HepG2 (cell line): ENCODE measurements around the gene ATE1. TPM values are rescaled to one million over a fixed set of nuclear protein-coding genes. Genes with fewer than 3 reads are reported as not detected.

ENCODE experiments used
- CERS6 ChIP-seq: sonication (generic); formaldehyde crosslinking; IDR thresholded peaks from 2 replicates; pipeline ENCODE4 v1.5.0; 2020; ENCODE audit warnings: missing genetic modification reagents
- ETV6 ChIP-seq: sonication (generic); formaldehyde crosslinking; conservative IDR thresholded peaks from 2 replicates; pipeline ENCODE4 v1.4.0; 2020; ENCODE audit warnings: missing genetic modification reagents
- ISL2 ChIP-seq: sonication (generic); formaldehyde crosslinking; IDR thresholded peaks from 2 replicates; pipeline ENCODE4 v1.5.0; 2020; ENCODE audit warnings: missing genetic modification reagents
- KMT2A ChIP-seq: sonication (generic); formaldehyde crosslinking; IDR thresholded peaks from 2 replicates; pipeline ENCODE4 v1.4.0; 2020; ENCODE audit warnings: missing genetic modification reagents
- MTERF4 ChIP-seq: sonication (generic); formaldehyde crosslinking; IDR thresholded peaks from 2 replicates; pipeline ENCODE4 v1.8.0; 2023; ENCODE audit warnings: mild to moderate bottlenecking, missing genetic modification reagents
- PRDM4 ChIP-seq: sonication (generic); formaldehyde crosslinking; IDR thresholded peaks from 2 replicates; pipeline ENCODE4 v1.9.0; 2021; ENCODE audit warnings: missing genetic modification reagents, borderline replicate concordance
- REPIN1 ChIP-seq: sonication (generic); formaldehyde crosslinking; IDR thresholded peaks from 2 replicates; pipeline ENCODE4 v1.8.0; 2022; ENCODE audit warnings: missing genetic modification reagents, low read depth, mild to moderate bottlenecking, borderline replicate concordance
- SMAD9 ChIP-seq: sonication (generic); formaldehyde crosslinking; IDR thresholded peaks from 2 replicates; pipeline ENCODE4 v1.5.1; 2020; ENCODE audit warnings: mild to moderate bottlenecking, missing genetic modification reagents
- ZBTB49 ChIP-seq: sonication (generic); formaldehyde crosslinking; IDR thresholded peaks from 2 replicates; pipeline ENCODE4 v1.4.0; 2020; ENCODE audit warnings: missing genetic modification reagents, borderline replicate concordance
- ZNF20 ChIP-seq: sonication (generic); formaldehyde crosslinking; IDR thresholded peaks from 2 replicates; pipeline ENCODE4 v1.4.0; 2020; ENCODE audit warnings: mild to moderate bottlenecking, moderate library complexity, missing genetic modification reagents
- ZNF256 ChIP-seq: sonication (generic); formaldehyde crosslinking; conservative IDR thresholded peaks from 2 replicates; pipeline ENCODE4 v1.4.0; 2020; ENCODE audit warnings: missing genetic modification reagents
- ZNF556 ChIP-seq: sonication (generic); formaldehyde crosslinking; IDR thresholded peaks from 2 replicates; pipeline ENCODE4 v1.4.0; 2020; ENCODE audit warnings: mild to moderate bottlenecking, missing genetic modification reagents, borderline replicate concordance
- ZNF562 ChIP-seq: sonication (generic); formaldehyde crosslinking; IDR thresholded peaks from 2 replicates; pipeline ENCODE4 v1.8.0; 2022; ENCODE audit warnings: missing genetic modification reagents, borderline replicate concordance
- ZNF607 ChIP-seq: sonication (generic); formaldehyde crosslinking; IDR thresholded peaks from 2 replicates; pipeline ENCODE4 v1.5.1; 2020; ENCODE audit warnings: missing genetic modification reagents, mild to moderate bottlenecking, borderline replicate concordance
- ZNF614 ChIP-seq: IDR thresholded peaks from 2 replicates; pipeline ENCODE4 v1.6.1; 2018; ENCODE audit warnings: missing biosample characterization, missing genetic modification reagents, inconsistent platforms, borderline replicate concordance
- ZNF619 ChIP-seq: sonication (generic); formaldehyde crosslinking; IDR thresholded peaks from 2 replicates; pipeline ENCODE4 v1.4.0; 2020; ENCODE audit warnings: mild to moderate bottlenecking, missing genetic modification reagents
- ZNF672 ChIP-seq: sonication (generic); formaldehyde crosslinking; IDR thresholded peaks from 2 replicates; pipeline ENCODE4 v1.8.1; 2022; ENCODE audit warnings: missing genetic modification reagents
- ZNF788 ChIP-seq: sonication (generic); formaldehyde crosslinking; IDR thresholded peaks from 2 replicates; pipeline ENCODE4 v1.5.0; 2020; ENCODE audit warnings: mild to moderate bottlenecking, missing genetic modification reagents, borderline replicate concordance
- polyA plus RNA-seq, 8 experiments: library from polyadenylated mRNA; depleted of rRNA in 3 of 8; stranded (reverse) in 7 of 8; unstranded in 1 of 8; fragments of >200 nt; fragmentation: Illumina TruSeq in 4 of 8; extraction: Trizol in 4 of 8; gene quantifications; 2 replicates each; pipeline versions ENCODE4 v1.2.1 to v1.2.3, GENCODE V29; 2011 to 2016; ENCODE audit warnings: low read depth in 4 of 8, missing spikeins in 1 of 8, mixed read lengths in 1 of 8; ENCODE audit not compliant: insufficient read depth in 1 of 8
- total RNA-seq, 5 experiments: library from RNA; depleted of rRNA; stranded (reverse); fragments of >200 nt; fragmentation: Illumina TruSeq; extraction: Trizol; gene quantifications; 2 replicates each; pipeline ENCODE4 v1.2.3, GENCODE V29; 2016; ENCODE audit warnings: low read depth in 1 of 5

Gene ATE1
- total and polyA plus RNA-seq, 2 of the 13 experiments (the other 11 are each of a cell fraction or from before 2014, with no cell fraction given): 17.5 to 42.2 TPM

GRCh38 chr10:121927841-121928527 lies at the start of gene ATE1 (continued):
- TF ChIP-seq ZNF20 (CRISPR knock-in tag): no peak
- TF ChIP-seq REPIN1 (CRISPR knock-in tag): 0 out of 2 replicates have a peak, but pooled peaks have one; percentile 40
- no peak; the same call in 1 of the 2 replicates for TF ChIP-seq ISL2
- peak; percentile 6; the same call in 1 of the 2 replicates for TF ChIP-seq MTERF4 (CRISPR knock-in tag)
- TF ChIP-seq ZNF562 (CRISPR knock-in tag): no peak
- TF ChIP-seq ZBTB49: no peak
- TF ChIP-seq ZNF556 (CRISPR knock-in tag): 0 out of 2 replicates have a peak, but pooled peaks have one; percentile 26
- no peak; the same call in 1 of the 2 replicates for TF ChIP-seq ZNF788
- TF ChIP-seq ZNF607 (CRISPR knock-in tag): no peak; the same call in 1 of the 2 replicates
- no peak; the same call in none of the 2 replicates for TF ChIP-seq ZNF614 (CRISPR knock-in tag)
- no peak for TF ChIP-seq SMAD9 (CRISPR knock-in tag)
- TF ChIP-seq PRDM4 (CRISPR knock-in tag): no peak
- TF ChIP-seq ZNF619 (CRISPR knock-in tag): no peak
- peak; percentile 12; the same call in 1 of the 2 replicates for TF ChIP-seq KMT2A
- no peak for TF ChIP-seq ZNF672
- TF ChIP-seq CERS6 (CRISPR knock-in tag): no peak
- no peak for TF ChIP-seq ZNF256 (CRISPR knock-in tag)
- TF ChIP-seq ETV6 (CRISPR knock-in tag): peak; percentile 29; the same call in 1 of the 2 replicates
